SIG-M5 (cell line): ENCODE results near the gene CALCR.

ENCODE experiments used
- DNase-seq: peaks from one replicate; lab custom pipeline; 2025; lab: John Stamatoyannopoulos, UW

The CALCR gene

GRCh38 chr7:93448176-93448575, 126.3 kb downstream of the CALCR start:
- DNase-seq, result no peak

GRCh38 chr7:93447509-93447908, 127.0 kb downstream of the CALCR start:
- no peak for DNase-seq

GRCh38 chr7:93442478-93443224, 131.9 kb downstream of the CALCR start:
- DNase-seq, result no peak

GRCh38 chr7:93435791-93436190, 138.7 kb downstream of the CALCR start:
- no peak for DNase-seq

GRCh38 chr7:93432130-93432529, 142.4 kb downstream of the CALCR start:
- DNase-seq, result no peak

GRCh38 chr7:93430917-93431588, 143.5 kb downstream of the CALCR start:
- DNase-seq, result no peak

GRCh38 chr7:93429563-93429962, 145.0 kb downstream of the CALCR start:
- no peak for DNase-seq

- no peak for DNase-seq
These were observed 147.4 kb downstream of the CALCR start for GRCh38 chr7:93427107-93427506.

- DNase-seq, result no peak
These were observed 148.3 kb downstream of the CALCR start for GRCh38 chr7:93426155-93426696.

- no peak for DNase-seq
These were observed 159.9 kb downstream of the CALCR start for GRCh38 chr7:93414574-93414973.

- no peak for DNase-seq
These were observed 165.2 kb downstream of the CALCR start for GRCh38 chr7:93409324-93409723.

GRCh38 chr7:93407239-93407638, 167.3 kb downstream of the CALCR start:
- DNase-seq, result no peak

- no peak for DNase-seq
These were observed 171.6 kb downstream of the CALCR start for GRCh38 chr7:93402944-93403343.

GRCh38 chr7:93399642-93400041, 174.9 kb downstream of the CALCR start:
- no peak for DNase-seq

GRCh38 chr7:93392984-93393383, 181.5 kb downstream of the CALCR start:
- DNase-seq, result no peak

GRCh38 chr7:93390660-93391059, 183.9 kb downstream of the CALCR start:
- no peak for DNase-seq

GRCh38 chr7:93382362-93382761, 192.2 kb downstream of the CALCR start:
- DNase-seq, result no peak

GRCh38 chr7:93378131-93378760, 196.3 kb downstream of the CALCR start:
- DNase-seq, result no peak

GRCh38 chr7:93375603-93376002, 198.9 kb downstream of the CALCR start:
- DNase-seq, result no peak
